SK-N-MC (cell line): Measurements from ENCODE around the gene SHISAL1.

Source experiments
- DNase-seq: peaks from one replicate; pipeline ENCODE4 v3.0.0-alpha.2; 2011; ENCODE audit warnings: low read depth, low spot score
- H3K27ac ChIP-seq: fragments of 200-600 bp; sonication (generic); 2 replicates; pipeline ENCODE4 v1.5.1; 2016; ENCODE audit warnings: mixed run types
- H3K36me3 ChIP-seq: fragments of 200-600 bp; sonication (generic); 2 replicates; pipeline ENCODE4 v1.6.1; 2017; ENCODE audit warnings: antibody characterized with exemption, low read length, mixed read lengths; ENCODE audit not compliant: insufficient read depth
- H3K4me3 ChIP-seq: fragments of 200-600 bp; sonication (generic); 2 replicates; pipeline ENCODE4 v1.5.1; 2016
- H3K9ac ChIP-seq: fragments of 200-600 bp; sonication (generic); 2 replicates; pipeline ENCODE4 v1.8.0; 2017; ENCODE audit warnings: mixed run types, mixed read lengths; ENCODE audit not compliant: insufficient read length
- H3K9me3 ChIP-seq: fragments of 200-600 bp; sonication (generic); 2 replicates; pipeline ENCODE4 v1.6.1; 2017; ENCODE audit warnings: low read depth, mild to moderate bottlenecking, antibody characterized with exemption, low read length, moderate library complexity, mixed read lengths
- EZH2 ChIP-seq: fragments of 200-600 bp; sonication (generic); IDR thresholded peaks from one replicate; pipeline ENCODE4 v1.6.1; 2017; ENCODE audit warnings: antibody characterized with exemption
- FOXP2 ChIP-seq: optimal IDR thresholded peaks from 2 replicates; pipeline ENCODE3; 2011; ENCODE audit warnings: mild to moderate bottlenecking, moderate library complexity; ENCODE audit not compliant: insufficient read depth; ENCODE audit errors: extremely low read length, control extremely low read depth
- POLR2AphosphoS5 ChIP-seq: IDR thresholded peaks from 2 replicates; pipeline ENCODE4 v1.6.1; 2012; ENCODE audit warnings: mild to moderate bottlenecking, low read depth, low read length, borderline replicate concordance

Gene SHISAL1

GRCh38 chr22:44312766-44313165 lies at the start of gene SHISAL1:
Gene SHISAL1, minus strand, starts transcription at chr22:44312951. Its CDS starts 12,006 bp downstream, at chr22:44300945.
- no peak within 1 kb of the TSS for H3K4me3 ChIP-seq
- no peaks in the 10 kb centered on the region for H3K9me3 ChIP-seq
- TF ChIP-seq POLR2AphosphoS5 (no peak), FOXP2 (no peak), EZH2 (no peak)
- H3K36me3 ChIP-seq: no peaks in the 10 kb centered on the region
- H3K27ac ChIP-seq: no peak within 1 kb of the TSS
- no peak for DNase-seq
- no peak within 1 kb of the TSS for H3K9ac ChIP-seq

- TF ChIP-seq EZH2 (no peak), POLR2AphosphoS5 (no peak), FOXP2 (no peak)
These were observed 48.8 kb upstream of the SHISAL1 start for GRCh38 chr22:44361391-44362126.

GRCh38 chr22:44360668-44361381 lies 48.1 kb upstream of the SHISAL1 start:
- Histone ChIP-seq H3K36me3 (no peaks in the 10 kb centered on the region), H3K27ac (no peak overlapping the region), H3K4me3 (no peak overlapping the region), H3K9ac (no peak overlapping the region), H3K9me3 (no peaks in the 10 kb centered on the region)
- DNase-seq: no peak
- TF ChIP-seq EZH2 (no peak), POLR2AphosphoS5 (no peak), FOXP2 (no peak)

More at GRCh38 chr22:44361391-44362126, 48.8 kb upstream of the SHISAL1 start:
- no peak overlapping the region for H3K9ac ChIP-seq
- H3K9me3 ChIP-seq: no peaks in the 10 kb centered on the region
- H3K4me3 ChIP-seq: no peak overlapping the region
- no peaks in the 10 kb centered on the region for H3K36me3 ChIP-seq
- no peak overlapping the region for H3K27ac ChIP-seq
- no peak for DNase-seq

GRCh38 chr22:44360306-44360667 lies 47.5 kb upstream of the SHISAL1 start:
- DNase-seq: no peak
- Histone ChIP-seq H3K27ac (no peak overlapping the region), H3K4me3 (no peak overlapping the region), H3K9me3 (no peaks in the 10 kb centered on the region), H3K36me3 (no peaks in the 10 kb centered on the region), H3K9ac (no peak overlapping the region)
- TF ChIP-seq FOXP2: no peak
- no peak for TF ChIP-seq POLR2AphosphoS5
- no peak for TF ChIP-seq EZH2

GRCh38 chr22:44359496-44360110 lies 46.9 kb upstream of the SHISAL1 start:
- Histone ChIP-seq H3K9me3 (no peaks in the 10 kb centered on the region), H3K27ac (no peak overlapping the region), H3K4me3 (no peak overlapping the region), H3K36me3 (no peaks in the 10 kb centered on the region), H3K9ac (no peak overlapping the region)
- DNase-seq: no peak
- no peak for TF ChIP-seq FOXP2
- TF ChIP-seq POLR2AphosphoS5: no peak
- no peak for TF ChIP-seq EZH2

- Histone ChIP-seq H3K36me3 (no peaks in the 10 kb centered on the region), H3K9ac (no peak overlapping the region), H3K4me3 (no peak overlapping the region), H3K9me3 (no peaks in the 10 kb centered on the region), H3K27ac (no peak overlapping the region)
- no peak for DNase-seq
- TF ChIP-seq FOXP2 (no peak), EZH2 (no peak), POLR2AphosphoS5 (no peak)
These were observed 46.1 kb upstream of the SHISAL1 start for GRCh38 chr22:44358709-44359440.

- H3K4me3 ChIP-seq: no peak overlapping the region
- TF ChIP-seq POLR2AphosphoS5 (no peak), FOXP2 (no peak), EZH2 (no peak)
- H3K36me3 ChIP-seq: no peaks in the 10 kb centered on the region
- H3K9me3 ChIP-seq: no peaks in the 10 kb centered on the region
- DNase-seq: no peak
- no peak overlapping the region for H3K27ac ChIP-seq
- H3K9ac ChIP-seq: no peak overlapping the region
These were observed 45.3 kb upstream of the SHISAL1 start for GRCh38 chr22:44357966-44358465.
